GM19455 (cell line): ENCODE data around the gene STX2.

Experiments used
- ATAC-seq: cut with Tn5 transposase; IDR thresholded peaks from one replicate; pipeline ENCODE4 v1.9.1; 2021; ENCODE audit not compliant: unreplicated experiment

Gene STX2

GRCh38 chr12:130831876-130832405 is 7.1 kb downstream of the STX2 start:
- no peak for ATAC-seq

- no peak for ATAC-seq
Measured at GRCh38 chr12:130831246-130831645, 7.8 kb downstream of the STX2 start.

- ATAC-seq = no peak
Measured at GRCh38 chr12:130830246-130830551, 8.9 kb downstream of the STX2 start.

GRCh38 chr12:130829391-130830245 is 9.4 kb downstream of the STX2 start:
- ATAC-seq = no peak

- ATAC-seq = no peak
Measured at GRCh38 chr12:130828895-130829294, 10.2 kb downstream of the STX2 start.

- no peak for ATAC-seq
Measured at GRCh38 chr12:130827432-130827831, 11.6 kb downstream of the STX2 start.

GRCh38 chr12:130826151-130826801 is 12.8 kb downstream of the STX2 start:
- ATAC-seq = no peak

- no peak for ATAC-seq
Measured at GRCh38 chr12:130825771-130826150, 13.3 kb downstream of the STX2 start.

- no peak for ATAC-seq
Measured at GRCh38 chr12:130819681-130820080, 19.4 kb downstream of the STX2 start.

- peak; percentile 82 for ATAC-seq
Measured at GRCh38 chr12:130818635-130819576, 20.1 kb downstream of the STX2 start.

- no peak for ATAC-seq
Measured at GRCh38 chr12:130818272-130818634, 20.8 kb downstream of the STX2 start.

- no peak for ATAC-seq
Measured at GRCh38 chr12:130817804-130818203, 21.2 kb downstream of the STX2 start.

- ATAC-seq = no peak
Measured at GRCh38 chr12:130816097-130816496, 23.0 kb downstream of the STX2 start.

- no peak for ATAC-seq
Measured at GRCh38 chr12:130815028-130815741, 23.9 kb downstream of the STX2 start.

- peak; percentile 44 for ATAC-seq
Measured at GRCh38 chr12:130813949-130814348, 25.1 kb downstream of the STX2 start.

GRCh38 chr12:130813436-130813835 is 25.6 kb downstream of the STX2 start:
- peak; percentile 12 for ATAC-seq

GRCh38 chr12:130809791-130810190 is 29.3 kb downstream of the STX2 start:
- ATAC-seq = no peak

GRCh38 chr12:130807309-130807708 is 31.7 kb downstream of the STX2 start:
- no peak for ATAC-seq

GRCh38 chr12:130806574-130806973 is 32.5 kb downstream of the STX2 start:
- ATAC-seq = no peak

- no peak for ATAC-seq
Measured at GRCh38 chr12:130805635-130806034, 33.4 kb downstream of the STX2 start.

- ATAC-seq = no peak
Measured at GRCh38 chr12:130804216-130804615, 34.8 kb downstream of the STX2 start.
